Adrenal gland (tissue), 12 donors: ENCODE data around the gene HSBP1L1. TPM values are rescaled to one million over a fixed set of nuclear protein-coding genes. Genes with fewer than 3 reads are reported as not detected.

Source experiments
- DNase-seq, 7 donors: peaks; one replicate each; pipeline ENCODE4 v3.0.0-alpha.2; 2019 to 2020
- H3K27ac ChIP-seq, 5 donors: fragments of 200-600 bp; sonication (generic) in 4 of 5; 1 replicate in 3 of 5; 2 replicates in 2 of 5; pipeline versions ENCODE4 v1.5.1 to v1.8.0; 2016 to 2020; ENCODE audit warnings: mild to moderate bottlenecking in 1 of 5
- H3K27me3 ChIP-seq: fragments of 200-600 bp; 2 replicates; pipeline ENCODE4 v1.8.0; 2021
- H3K36me3 ChIP-seq, 2 donors: fragments of 200-600 bp; replicated peaks in 1 of 2; 1 replicate in 1 of 2; 2 replicates in 1 of 2; pipeline versions ENCODE4 v1.5.1 to v1.8.0; 2018 to 2022
- H3K4me1 ChIP-seq, 2 donors: fragments of 200-600 bp; replicated peaks in 1 of 2; 1 replicate in 1 of 2; 2 replicates in 1 of 2; pipeline versions ENCODE4 v1.5.1 to v1.8.0; 2018 to 2021
- H3K4me3 ChIP-seq, 4 donors: fragments of 200-600 bp; sonication (generic) in 3 of 4; one replicate each; pipeline ENCODE4 v1.5.1; 2016 to 2018
- H3K9me3 ChIP-seq, 3 donors: fragments of 200-600 bp; sonication (generic) in 1 of 3; replicated peaks in 1 of 3; 1 replicate in 2 of 3; 2 replicates in 1 of 3; pipeline versions ENCODE4 v1.5.1 to v1.8.0; 2016 to 2021
- POLR2A ChIP-seq, 2 donors: fragments of 450-650 bp; IDR thresholded peaks; one replicate each; pipeline ENCODE4 v1.6.1; 2017; ENCODE audit warnings: antibody characterized with exemption in 2 of 2, mild to moderate bottlenecking in 2 of 2, moderate library complexity in 1 of 2
- WGBS, 4 donors: extraction: QIAGEN DNeasy Blood & Tissue Kit in 2 of 4; methylation state at CpG; one replicate each; pipeline versions ENCODE4 v1.1.5 to v1.1.7; 2013 to 2017; 5-methylcytosine and 5-hydroxymethylcytosine counted together
- intact Hi-C, 2 donors: fragments of 100-400 bp; cut with DNase I; formaldehyde crosslinking; loops; one replicate each; pipeline versions ENCODE4 v1.14.1 to v1.15.0; 2022 to 2023
- polyA plus RNA-seq, 3 donors: library from polyadenylated mRNA; stranded (reverse); fragments of 200-250 nt in 2 of 3; fragments of 350-450 nt in 1 of 3; fragmentation: Illumina TruSeq in 1 of 3; extraction: RNeasy Lipid Tissue Mini Kit (QIAGEN cat#74804) in 1 of 3; gene quantifications; one replicate each; pipeline ENCODE4 v1.2.3, GENCODE V29; 2013 to 2014
- total RNA-seq, 9 donors: library from RNA; depleted of rRNA in 4 of 9; stranded (reverse); fragments of >200 nt in 4 of 9; fragments of 120-200 nt in 1 of 9; fragmentation: NEBNext Ultra II Directional in 1 of 9; extraction: Animal tissue kit (Norgen Biotek cat#: 25700) in 1 of 9; gene quantifications; one replicate each; pipeline versions ENCODE4 v1.1.0 to v1.2.4, GENCODE V29; 2013 to 2023
- TF ChIP-seq, protein P1 (sequence below), 6 experiments: fragments of 450-650 bp in 4 of 6; fragments of 200-600 bp in 2 of 6; sonication (generic) in 1 of 6; IDR thresholded peaks; 1 replicate in 5 of 6; 2 replicates in 1 of 6; pipeline versions ENCODE4 v1.5.1 to v1.8.0; 2016 to 2021; ENCODE audit warnings: antibody characterized with exemption in 6 of 6, mild to moderate bottlenecking in 2 of 6, moderate library complexity in 1 of 6
- donor health status: healthy with polysubstance abuse.
- donor health status: Bipolar disorder and iron deficiency.
- donor health status: DM: yes; HTN: yes; CAD: no.
- donor health status: DM: no; HTN: no; CAD: no.
- donor health status: DM: no; HTN: no; CAD: no.
- donor health status: DM: yes; HTN: yes; CAD: no.

Gene HSBP1L1
- total and polyA plus RNA-seq, 12 donors, result 17.3 to 182 (median 36.0) TPM

GRCh38 chr18:79975985-79976680 lies 11.7 kb downstream of the HSBP1L1 start:
- Histone ChIP-seq H3K36me3 (peaks cover 0 to 29% of the 10 kb centered on the region in 2 donors), H3K4me3 (no peak overlapping the region), H3K27me3 (no peaks in the 10 kb centered on the region), H3K4me1 (peaks cover 0 to 4% of the 10 kb centered on the region in 2 donors), H3K27ac (peak overlapping the region in 1 of 5 donors; percentile 13), H3K9me3 (no peaks in the 10 kb centered on the region)
- TF ChIP-seq, protein P1, sequence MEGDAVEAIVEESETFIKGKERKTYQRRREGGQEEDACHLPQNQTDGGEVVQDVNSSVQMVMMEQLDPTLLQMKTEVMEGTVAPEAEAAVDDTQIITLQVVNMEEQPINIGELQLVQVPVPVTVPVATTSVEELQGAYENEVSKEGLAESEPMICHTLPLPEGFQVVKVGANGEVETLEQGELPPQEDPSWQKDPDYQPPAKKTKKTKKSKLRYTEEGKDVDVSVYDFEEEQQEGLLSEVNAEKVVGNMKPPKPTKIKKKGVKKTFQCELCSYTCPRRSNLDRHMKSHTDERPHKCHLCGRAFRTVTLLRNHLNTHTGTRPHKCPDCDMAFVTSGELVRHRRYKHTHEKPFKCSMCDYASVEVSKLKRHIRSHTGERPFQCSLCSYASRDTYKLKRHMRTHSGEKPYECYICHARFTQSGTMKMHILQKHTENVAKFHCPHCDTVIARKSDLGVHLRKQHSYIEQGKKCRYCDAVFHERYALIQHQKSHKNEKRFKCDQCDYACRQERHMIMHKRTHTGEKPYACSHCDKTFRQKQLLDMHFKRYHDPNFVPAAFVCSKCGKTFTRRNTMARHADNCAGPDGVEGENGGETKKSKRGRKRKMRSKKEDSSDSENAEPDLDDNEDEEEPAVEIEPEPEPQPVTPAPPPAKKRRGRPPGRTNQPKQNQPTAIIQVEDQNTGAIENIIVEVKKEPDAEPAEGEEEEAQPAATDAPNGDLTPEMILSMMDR (IDR thresholded peaks at IDR 0.05), result no peak
- no peak for TF ChIP-seq POLR2A (IDR thresholded peaks at IDR 0.05)
- peak in 2 of 7 donors; percentile 35 to 53 for DNase-seq
- intact Hi-C loops, result no loop called here
- 79 to 90% (median 85%) methylated on average over 11 to 14 of the region's 14 CpGs for WGBS, 4 donors

GRCh38 chr18:79979843-79980242 lies 15.4 kb downstream of the HSBP1L1 start:
- 94 to 97% (median 96%) methylated on average over 5 of the region's 5 CpGs for WGBS, 4 donors
- no peaks in the 10 kb centered on the region for H3K27me3 ChIP-seq
- TF ChIP-seq, protein P1 (IDR thresholded peaks at IDR 0.05), result no peak
- TF ChIP-seq POLR2A (IDR thresholded peaks at IDR 0.05), result no peak
- no peaks in the 10 kb centered on the region for H3K9me3 ChIP-seq
- H3K4me3 ChIP-seq, result no peak overlapping the region
- no peak overlapping the region for H3K27ac ChIP-seq
- H3K36me3 ChIP-seq, result peaks cover 0 to 12% of the 10 kb centered on the region in 2 donors
- intact Hi-C loops, result no loop called here
- peaks cover 0 to 8% of the 10 kb centered on the region in 2 donors for H3K4me1 ChIP-seq
- DNase-seq, result no peak

- intact Hi-C loops, result no loop called here
- no peaks in the 10 kb centered on the region for H3K9me3 ChIP-seq
- WGBS, 4 donors, result 87 to 92% (median 91%) methylated on average over 13 of the region's 13 CpGs
Observed at GRCh38 chr18:79980585-79980984, 16.1 kb downstream of the HSBP1L1 start.

GRCh38 chr18:79982736-79983135 lies 18.3 kb downstream of the HSBP1L1 start:
- Histone ChIP-seq H3K4me3 (no peak overlapping the region), H3K27me3 (no peaks in the 10 kb centered on the region), H3K27ac (no peak overlapping the region), H3K36me3 (no peaks in the 10 kb centered on the region), H3K4me1 (peaks cover 9 to 31% of the 10 kb centered on the region in 2 donors), H3K9me3 (no peaks in the 10 kb centered on the region)
- peak in 2 of 7 donors; percentile 28 to 48 for DNase-seq
- intact Hi-C loops, result no loop called here
- WGBS, 4 donors, result 70 to 89% (median 82%) methylated on average over 6 of the region's 6 CpGs
- TF ChIP-seq POLR2A (IDR thresholded peaks at IDR 0.05), result no peak
- TF ChIP-seq, protein P1 (IDR thresholded peaks at IDR 0.05), result no peak

More at GRCh38 chr18:79980585-79980984, 16.1 kb downstream of the HSBP1L1 start:
- Histone ChIP-seq H3K27ac (no peak overlapping the region), H3K27me3 (no peaks in the 10 kb centered on the region), H3K4me1 (peaks cover 0 to 15% of the 10 kb centered on the region in 2 donors), H3K4me3 (no peak overlapping the region), H3K36me3 (peaks cover 0 to 8% of the 10 kb centered on the region in 2 donors)
- no peak for DNase-seq
- TF ChIP-seq, protein P1 (IDR thresholded peaks at IDR 0.05), result no peak
- no peak for TF ChIP-seq POLR2A (IDR thresholded peaks at IDR 0.05)
